ENCODE data around the gene CNRIP1.
"Not testable (repeated sequence)": the region's sequence is repeated elsewhere in the genome, so short reads cannot be mapped to it uniquely, and the experiment has no call there.

The CNRIP1 gene

GRCh38 chr2:68311033-68311432, 8.7 kb downstream of the CNRIP1 start:
- Histone ChIP-seq H3K4me3 (ENCODE audit: low read length in 2 of 2) (no peak overlapping the region), H3K9ac (ENCODE audit: low read depth, low read length, poor library complexity) (no peak overlapping the region), H3K27me3 (ENCODE audit: control insufficient read depth in 3 of 3, insufficient read depth in 3 of 3, low read depth in 1 of 3, low read length in 3 of 3) (no peaks in the 10 kb centered on the region), H3K9me3 (replicated peaks in 1 of 2; ENCODE audit: control insufficient read depth in 2 of 2, insufficient read depth in 1 of 2, low read depth in 1 of 2, low read length in 2 of 2) (peaks cover 0 to 23% of the 10 kb centered on the region in 2 donors), H3K14ac (ENCODE audit: low read length) (no peak overlapping the region), H2AK5ac (ENCODE audit: low read depth, low read length) (no peak overlapping the region), H4K91ac (ENCODE audit: low read depth, low read length, poor library complexity) (no peak overlapping the region), H2BK5ac (ENCODE audit: low read length) (no peak overlapping the region), H3K4me1 (ENCODE audit: control insufficient read depth in 2 of 2, insufficient read depth in 1 of 2, low read depth in 1 of 2, low read length in 2 of 2) (no peaks in the 10 kb centered on the region), H2AFZ (ENCODE audit: low read length) (no peak overlapping the region), H3K4me2 (ENCODE audit: insufficient read depth, low read length, poor library complexity, severe bottlenecking) (no peak overlapping the region), H3K18ac (ENCODE audit: low read length) (no peak overlapping the region), H3K79me1 (ENCODE audit: low read depth, low read length) (no peaks in the 10 kb centered on the region), H3K4ac (ENCODE audit: low read length) (no peak overlapping the region), H3K27ac (replicated peaks; ENCODE audit: low read length) (no peak overlapping the region), H3K23ac (ENCODE audit: low read depth, low read length, poor library complexity) (no peak overlapping the region), H2BK120ac (ENCODE audit: low read depth, low read length) (no peak overlapping the region), H2BK15ac (ENCODE audit: low read length) (no peak overlapping the region), H2BK12ac (ENCODE audit: low read length) (no peak overlapping the region), H4K8ac (ENCODE audit: low read depth, low read length) (no peak overlapping the region), H3K36me3 (replicated peaks in 1 of 2; ENCODE audit: control insufficient read depth in 2 of 2, insufficient read depth in 2 of 2, low read length in 2 of 2) (peaks cover 0 to 59% of the 10 kb centered on the region in 2 donors)
- no peak for DNase-seq (ENCODE audit: low spot score)

DNA sequence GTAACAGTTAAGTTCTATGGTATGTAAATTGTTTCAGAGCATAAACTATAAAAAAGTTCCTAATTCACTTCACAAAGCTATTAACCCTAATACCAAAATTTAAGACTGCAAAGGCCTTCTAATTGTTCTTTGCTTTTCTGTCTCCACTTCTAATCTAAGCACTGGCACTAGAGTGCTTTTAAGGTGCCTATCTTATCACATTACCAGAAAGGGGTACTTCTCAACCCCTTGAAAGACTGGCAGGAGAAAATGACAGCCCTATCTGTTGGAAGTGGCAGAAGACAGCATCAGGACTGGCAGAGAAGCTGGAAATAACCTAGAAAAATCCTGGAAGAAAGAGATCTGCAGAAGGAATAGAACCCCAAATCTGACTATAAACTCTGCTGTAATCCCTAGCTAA, 10.3 kb downstream of the CNRIP1 start:
- DNase-seq (ENCODE audit: low spot score): no peak
- H3K79me1 ChIP-seq (ENCODE audit: low read depth, low read length): no peaks in the 10 kb centered on the region

GRCh38 chr2:68303902-68304272, 15.9 kb downstream of the CNRIP1 start:
- H4K8ac ChIP-seq (ENCODE audit: low read depth, low read length); H3K4ac ChIP-seq (ENCODE audit: low read length); H3K14ac ChIP-seq (ENCODE audit: low read length); H3K4me1 ChIP-seq (ENCODE audit: control insufficient read depth in 2 of 2, insufficient read depth in 1 of 2, low read depth in 1 of 2, low read length in 2 of 2); H3K4me2 ChIP-seq (ENCODE audit: insufficient read depth, low read length, poor library complexity, severe bottlenecking); H2BK120ac ChIP-seq (ENCODE audit: low read depth, low read length); H3K4me3 ChIP-seq (ENCODE audit: low read length in 2 of 2); H2BK5ac ChIP-seq (ENCODE audit: low read length); H2AK5ac ChIP-seq (ENCODE audit: low read depth, low read length); H3K9me3 ChIP-seq (replicated peaks in 1 of 2; ENCODE audit: control insufficient read depth in 2 of 2, insufficient read depth in 1 of 2, low read depth in 1 of 2, low read length in 2 of 2); H3K18ac ChIP-seq (ENCODE audit: low read length); H2BK12ac ChIP-seq (ENCODE audit: low read length); H4K91ac ChIP-seq (ENCODE audit: low read depth, low read length, poor library complexity); H3K27me3 ChIP-seq (ENCODE audit: control insufficient read depth in 3 of 3, insufficient read depth in 3 of 3, low read depth in 1 of 3, low read length in 3 of 3); H2AFZ ChIP-seq (ENCODE audit: low read length); H3K23ac ChIP-seq (ENCODE audit: low read depth, low read length, poor library complexity); H3K79me1 ChIP-seq (ENCODE audit: low read depth, low read length); H3K36me3 ChIP-seq (replicated peaks in 1 of 2; ENCODE audit: control insufficient read depth in 2 of 2, insufficient read depth in 2 of 2, low read length in 2 of 2); DNase-seq (ENCODE audit: low spot score); H3K27ac ChIP-seq (replicated peaks; ENCODE audit: low read length); H3K9ac ChIP-seq (ENCODE audit: low read depth, low read length, poor library complexity); H2BK15ac ChIP-seq (ENCODE audit: low read length): not testable (repeated sequence)
- WGBS, 2 donors (ENCODE audit: extremely low coverage in 2 of 2, insufficient read length in 2 of 2, insufficient replicate concordance in 1 of 2): no CpG with 5 or more reads among the region's 1 CpG

More for the DNA sequence above, 10.3 kb downstream of the CNRIP1 start:
- H3K14ac ChIP-seq (ENCODE audit: low read length): no peak overlapping the region
- no peak overlapping the region for H3K23ac ChIP-seq (ENCODE audit: low read depth, low read length, poor library complexity)
- H4K8ac ChIP-seq (ENCODE audit: low read depth, low read length): no peak overlapping the region
- no peak overlapping the region for H3K4ac ChIP-seq (ENCODE audit: low read length)
- H3K36me3 ChIP-seq (replicated peaks in 1 of 2; ENCODE audit: control insufficient read depth in 2 of 2, insufficient read depth in 2 of 2, low read length in 2 of 2): peaks cover 0 to 43% of the 10 kb centered on the region in 2 donors
- no peak overlapping the region for H3K4me3 ChIP-seq (ENCODE audit: low read length in 2 of 2)
- H2BK15ac ChIP-seq (ENCODE audit: low read length): no peak overlapping the region
- no peak overlapping the region for H3K27ac ChIP-seq (replicated peaks; ENCODE audit: low read length)
- H2BK5ac ChIP-seq (ENCODE audit: low read length): no peak overlapping the region
- H3K9ac ChIP-seq (ENCODE audit: low read depth, low read length, poor library complexity): no peak overlapping the region
- H2AK5ac ChIP-seq (ENCODE audit: low read depth, low read length): no peak overlapping the region
- no peak overlapping the region for H3K4me2 ChIP-seq (ENCODE audit: insufficient read depth, low read length, poor library complexity, severe bottlenecking)
- H4K91ac ChIP-seq (ENCODE audit: low read depth, low read length, poor library complexity): no peak overlapping the region
- no peak overlapping the region for H2BK12ac ChIP-seq (ENCODE audit: low read length)
- no peaks in the 10 kb centered on the region for H3K27me3 ChIP-seq (ENCODE audit: control insufficient read depth in 3 of 3, insufficient read depth in 3 of 3, low read depth in 1 of 3, low read length in 3 of 3)
- H2AFZ ChIP-seq (ENCODE audit: low read length): no peak overlapping the region
- H2BK120ac ChIP-seq (ENCODE audit: low read depth, low read length): no peak overlapping the region
- peaks cover 0 to 7% of the 10 kb centered on the region in 2 donors for H3K9me3 ChIP-seq (replicated peaks in 1 of 2; ENCODE audit: control insufficient read depth in 2 of 2, insufficient read depth in 1 of 2, low read depth in 1 of 2, low read length in 2 of 2)
- H3K18ac ChIP-seq (ENCODE audit: low read length): no peak overlapping the region
- no peaks in the 10 kb centered on the region for H3K4me1 ChIP-seq (ENCODE audit: control insufficient read depth in 2 of 2, insufficient read depth in 1 of 2, low read depth in 1 of 2, low read length in 2 of 2)

DNA sequence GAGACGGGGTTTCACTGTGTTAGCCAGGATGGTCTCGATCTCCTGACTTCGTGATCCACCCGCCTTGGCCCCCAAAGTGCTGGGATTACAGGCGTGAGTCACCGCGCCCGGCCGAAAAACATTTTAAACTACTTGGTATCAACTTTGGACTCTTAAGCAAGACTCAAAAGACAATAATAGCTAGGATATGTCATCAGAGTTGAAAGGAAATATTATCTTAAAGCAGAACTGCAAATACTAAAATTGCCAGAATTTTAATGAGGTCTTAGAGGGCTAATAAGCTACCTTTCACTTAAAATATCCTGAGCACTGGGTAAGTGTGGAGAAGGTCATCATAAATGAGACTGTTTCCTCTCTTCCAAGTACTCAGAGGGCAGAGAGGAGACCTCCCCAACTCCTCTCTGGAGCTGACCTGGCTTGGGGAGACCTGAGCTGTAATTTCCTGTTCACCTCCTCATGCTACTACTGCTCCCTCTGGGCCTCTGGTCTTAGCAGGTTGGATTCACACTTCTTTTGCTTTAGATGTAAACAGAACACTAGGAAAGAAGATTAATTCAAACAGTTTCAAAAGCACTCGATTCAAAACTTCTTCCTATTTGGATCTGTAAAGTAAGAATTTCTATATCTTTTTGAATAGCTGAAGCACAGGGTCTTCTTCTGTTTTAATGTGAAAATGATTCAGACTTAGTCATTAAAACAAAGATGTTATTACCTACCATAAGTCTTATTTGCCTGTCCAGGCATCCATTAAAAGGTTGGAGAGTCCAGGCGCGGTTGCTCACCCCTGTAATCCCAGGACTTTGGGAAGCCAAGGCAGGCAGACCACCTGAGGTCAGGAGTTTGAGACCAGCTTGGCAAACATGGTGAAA, 16.5 kb downstream of the CNRIP1 start:
- DNase-seq (ENCODE audit: low spot score): no peak
- no peak overlapping the region for H2AK5ac ChIP-seq (ENCODE audit: low read depth, low read length)
- H3K4me1 ChIP-seq (ENCODE audit: control insufficient read depth in 2 of 2, insufficient read depth in 1 of 2, low read depth in 1 of 2, low read length in 2 of 2): no peaks in the 10 kb centered on the region
- no CpG with 5 or more reads among the region's 12 CpGs for WGBS, 2 donors (ENCODE audit: extremely low coverage in 2 of 2, insufficient read length in 2 of 2, insufficient replicate concordance in 1 of 2)
- H3K4me2 ChIP-seq (ENCODE audit: insufficient read depth, low read length, poor library complexity, severe bottlenecking): no peak overlapping the region
- no peak overlapping the region for H3K9ac ChIP-seq (ENCODE audit: low read depth, low read length, poor library complexity)
- no peak overlapping the region for H3K23ac ChIP-seq (ENCODE audit: low read depth, low read length, poor library complexity)
- H2BK12ac ChIP-seq (ENCODE audit: low read length): no peak overlapping the region
- no peak overlapping the region for H2BK5ac ChIP-seq (ENCODE audit: low read length)
- no peak overlapping the region for H2AFZ ChIP-seq (ENCODE audit: low read length)
- H3K14ac ChIP-seq (ENCODE audit: low read length): no peak overlapping the region
- H4K91ac ChIP-seq (ENCODE audit: low read depth, low read length, poor library complexity): no peak overlapping the region
- no peak overlapping the region for H4K8ac ChIP-seq (ENCODE audit: low read depth, low read length)
- H3K27ac ChIP-seq (replicated peaks; ENCODE audit: low read length): no peak overlapping the region
- no peaks in the 10 kb centered on the region for H3K79me1 ChIP-seq (ENCODE audit: low read depth, low read length)
- no peak overlapping the region for H2BK15ac ChIP-seq (ENCODE audit: low read length)
- no peaks in the 10 kb centered on the region for H3K9me3 ChIP-seq (replicated peaks in 1 of 2; ENCODE audit: control insufficient read depth in 2 of 2, insufficient read depth in 1 of 2, low read depth in 1 of 2, low read length in 2 of 2)
- no peak overlapping the region for H3K4ac ChIP-seq (ENCODE audit: low read length)
- no peak overlapping the region for H3K18ac ChIP-seq (ENCODE audit: low read length)
- H3K36me3 ChIP-seq (replicated peaks in 1 of 2; ENCODE audit: control insufficient read depth in 2 of 2, insufficient read depth in 2 of 2, low read length in 2 of 2): peaks cover 0 to 8% of the 10 kb centered on the region in 2 donors
- no peak overlapping the region for H2BK120ac ChIP-seq (ENCODE audit: low read depth, low read length)
- no peak overlapping the region for H3K4me3 ChIP-seq (ENCODE audit: low read length in 2 of 2)
- H3K27me3 ChIP-seq (ENCODE audit: control insufficient read depth in 3 of 3, insufficient read depth in 3 of 3, low read depth in 1 of 3, low read length in 3 of 3): no peaks in the 10 kb centered on the region

Measured in neuronal stem cell (in vitro differentiated cells).